GM18526 (cell line): ENCODE data around the gene BICD2.

Experiments used
- POLR2A ChIP-seq: IDR thresholded peaks from 3 replicates; pipeline ENCODE4 v1.6.1; 2011; ENCODE audit not compliant: insufficient read length; ENCODE audit errors: extremely low read depth

The BICD2 gene

DNA sequence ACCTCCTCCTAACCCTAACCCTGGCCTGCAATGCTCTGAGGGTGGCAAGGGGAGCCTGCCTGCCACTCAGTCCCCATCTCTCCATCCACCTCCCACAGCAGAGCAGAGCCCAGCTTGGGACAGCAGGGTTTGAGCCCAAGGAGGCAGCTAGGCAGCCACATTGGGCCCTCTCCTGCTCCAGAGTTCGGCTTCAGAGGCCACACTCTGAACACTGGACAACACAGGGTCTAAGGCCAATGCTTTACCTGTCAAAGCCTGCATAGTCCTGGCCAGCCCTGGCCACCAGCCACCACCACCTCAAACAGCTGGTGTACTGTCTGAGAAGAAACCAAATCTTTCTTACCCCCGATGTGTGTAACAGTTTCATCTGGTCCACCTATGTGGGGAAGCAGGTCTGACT is 5.2 kb downstream of the BICD2 start:
- no peak for TF ChIP-seq POLR2A

DNA sequence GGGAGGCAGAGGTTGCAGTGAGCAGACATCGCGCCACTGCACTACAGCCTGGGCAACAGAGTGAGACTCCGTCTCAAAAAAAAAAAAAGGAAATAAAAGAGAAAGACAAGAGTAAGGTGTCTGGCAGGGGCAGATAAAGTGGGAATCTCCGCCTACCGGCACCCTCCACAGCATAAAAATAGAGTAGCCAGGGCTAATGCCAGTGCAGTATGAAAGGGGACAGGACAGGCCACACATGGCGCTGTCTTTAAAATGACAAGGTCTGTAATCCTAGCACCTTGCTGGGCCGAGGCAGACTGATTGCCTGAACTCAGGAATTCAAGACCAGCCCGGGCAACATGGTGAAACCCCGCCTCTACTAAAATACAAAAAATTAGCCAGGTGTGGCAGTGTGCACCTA is 7.8 kb downstream of the BICD2 start:
- TF ChIP-seq POLR2A: no peak

- TF ChIP-seq POLR2A: no peak
Measured at GRCh38 chr9:92754091-92754745, 10.4 kb downstream of the BICD2 start.

- TF ChIP-seq POLR2A: no peak
Measured at GRCh38 chr9:92752812-92753404, 11.7 kb downstream of the BICD2 start.

DNA sequence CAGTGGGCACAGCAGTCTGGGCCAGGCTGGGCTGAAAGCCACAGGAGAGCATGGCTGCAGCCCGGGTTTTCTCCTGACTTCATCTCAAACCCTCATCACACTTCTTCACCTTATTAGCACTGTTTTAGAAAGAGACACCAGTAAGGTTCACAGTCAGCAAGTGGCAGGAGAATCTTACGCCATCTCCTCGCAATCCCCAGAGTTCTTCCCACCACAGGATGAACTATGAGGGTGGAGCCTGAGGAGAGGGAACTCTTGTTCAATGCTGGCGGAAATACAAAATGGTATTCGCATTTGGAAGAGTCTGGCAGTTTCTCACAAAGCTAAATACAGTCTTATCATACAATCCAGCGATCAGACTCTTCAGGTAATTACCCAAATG is 14.7 kb downstream of the BICD2 start:
- TF ChIP-seq POLR2A: no peak

DNA sequence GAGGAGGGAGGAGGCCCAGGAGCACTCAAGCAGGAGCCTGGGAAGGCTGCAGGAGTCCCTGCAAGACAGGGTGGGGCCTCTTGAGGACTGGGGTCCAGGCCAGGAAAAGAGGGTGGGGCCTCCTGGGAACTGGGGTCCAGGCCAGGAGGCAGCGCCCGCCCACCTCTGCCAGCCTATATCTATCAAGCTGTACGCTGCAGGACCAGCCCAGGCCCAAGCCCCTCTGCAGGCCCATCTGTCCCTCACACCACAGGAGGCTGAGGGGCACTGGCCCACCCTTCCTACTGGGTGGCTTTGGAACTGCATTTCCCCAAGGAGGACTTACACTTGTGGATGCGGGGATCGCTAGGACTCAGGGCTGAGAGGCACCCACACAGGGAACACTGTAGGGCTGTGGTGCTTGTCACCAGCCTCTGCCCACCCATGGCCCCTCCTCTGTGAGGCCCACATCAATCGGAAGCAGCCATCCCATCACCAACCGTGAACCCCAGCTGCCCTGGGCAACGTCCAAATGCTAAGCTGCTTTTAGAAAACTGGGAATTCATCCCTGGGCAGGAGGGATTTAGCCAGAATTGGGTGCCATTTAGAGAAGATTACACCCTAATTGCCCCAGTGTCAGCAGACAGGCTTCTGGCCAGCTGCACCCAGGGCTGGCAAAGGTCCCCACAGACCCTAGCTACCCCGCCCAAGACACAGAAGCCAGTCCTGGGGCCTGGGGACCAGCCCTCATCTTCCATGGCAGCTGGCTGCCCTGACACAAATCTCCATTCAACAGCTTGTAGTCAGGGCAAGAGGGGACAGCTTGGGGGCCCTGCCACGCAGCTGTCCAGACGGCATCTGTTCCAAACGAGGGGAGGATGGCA is 15.3 kb downstream of the BICD2 start:
- TF ChIP-seq POLR2A: no peak

- TF ChIP-seq POLR2A: no peak
Measured at GRCh38 chr9:92748233-92748497, 16.5 kb downstream of the BICD2 start.

- TF ChIP-seq POLR2A: no peak
Measured at GRCh38 chr9:92747459-92748232, 17.0 kb downstream of the BICD2 start.

DNA sequence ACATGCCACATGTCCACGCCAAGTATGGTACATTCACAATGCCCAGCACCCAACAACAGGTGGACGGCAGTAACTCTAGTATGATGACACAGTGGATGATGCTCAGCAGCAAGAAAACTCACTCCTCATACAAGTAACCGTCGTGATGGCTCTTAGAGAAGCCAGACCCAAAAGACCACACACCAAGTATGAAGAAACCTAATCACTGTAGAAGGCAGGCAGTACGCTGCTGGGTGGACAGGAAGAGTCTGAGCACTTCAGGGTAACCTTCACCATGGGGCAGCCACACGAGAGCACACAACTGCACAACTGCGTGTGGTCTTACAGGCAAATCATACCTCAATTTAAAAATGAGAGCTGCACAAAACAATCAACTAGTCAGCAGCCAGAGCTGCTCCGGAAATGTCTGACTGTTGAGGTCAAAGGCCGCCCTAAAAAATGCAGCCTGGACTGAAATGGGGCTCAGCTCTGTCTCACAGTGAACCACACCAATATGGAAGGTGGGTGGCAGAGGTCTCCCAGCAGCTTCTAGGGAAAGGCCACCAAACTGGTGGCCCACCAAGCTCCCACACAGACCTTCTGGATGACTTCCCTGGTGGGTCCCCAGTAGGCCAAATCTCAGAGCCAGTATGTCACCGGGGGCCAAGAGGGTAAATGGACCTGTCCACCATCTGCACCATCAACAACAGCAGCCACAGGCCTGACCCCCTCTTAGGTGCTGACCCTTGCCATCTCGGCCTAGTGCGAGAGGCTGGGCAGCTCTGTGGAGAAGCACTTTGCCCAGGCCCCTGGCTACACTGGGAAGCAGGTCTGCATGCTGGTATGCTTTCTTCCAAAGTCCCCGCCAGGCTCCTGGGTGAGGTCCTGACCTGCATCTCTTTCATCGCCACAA is 17.8 kb downstream of the BICD2 start:
- TF ChIP-seq POLR2A: no peak

GRCh38 chr9:92745881-92746280 is 18.8 kb downstream of the BICD2 start:
- no peak for TF ChIP-seq POLR2A

DNA sequence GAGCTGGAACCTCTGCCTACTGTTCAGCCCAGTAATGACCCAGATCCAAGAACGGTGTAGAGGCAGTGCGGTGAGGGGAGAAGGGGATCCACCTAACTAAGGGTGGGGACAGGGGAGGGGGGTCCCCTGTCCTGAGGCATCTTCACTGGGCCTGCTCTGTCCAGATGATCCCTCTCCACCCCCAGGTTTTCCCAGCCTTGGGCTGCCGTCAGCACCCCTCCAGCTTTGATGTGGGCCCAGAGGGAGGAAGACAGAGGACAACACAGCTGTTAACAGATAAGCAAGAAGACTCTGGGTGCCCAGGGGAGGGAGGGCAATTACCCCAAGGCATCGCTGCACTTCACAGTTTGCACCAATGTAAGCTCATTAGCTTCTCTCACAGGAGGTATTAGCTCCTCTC is 19.3 kb downstream of the BICD2 start:
- TF ChIP-seq POLR2A: no peak

DNA sequence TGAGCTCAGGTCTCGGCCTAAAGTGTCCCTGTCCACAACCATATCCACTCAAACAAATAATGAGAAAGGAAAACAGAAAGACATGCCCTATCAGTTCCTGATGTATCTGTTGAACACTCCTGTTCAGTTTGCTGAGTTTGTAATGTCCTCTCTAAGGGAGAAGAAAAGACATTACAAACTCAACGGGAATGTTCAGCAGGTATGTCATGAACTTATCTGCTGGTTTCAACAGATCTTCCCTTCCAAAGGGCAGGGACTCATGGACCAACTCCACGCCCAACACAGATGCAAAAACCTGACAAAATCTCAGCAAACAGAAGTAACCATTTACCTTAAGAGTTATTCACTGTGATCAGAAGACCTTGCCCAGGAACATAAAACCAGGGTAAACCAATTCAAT is 23.7 kb downstream of the BICD2 start:
- TF ChIP-seq POLR2A: no peak

GRCh38 chr9:92740446-92740961 is 24.1 kb downstream of the BICD2 start:
- no peak for TF ChIP-seq POLR2A

DNA sequence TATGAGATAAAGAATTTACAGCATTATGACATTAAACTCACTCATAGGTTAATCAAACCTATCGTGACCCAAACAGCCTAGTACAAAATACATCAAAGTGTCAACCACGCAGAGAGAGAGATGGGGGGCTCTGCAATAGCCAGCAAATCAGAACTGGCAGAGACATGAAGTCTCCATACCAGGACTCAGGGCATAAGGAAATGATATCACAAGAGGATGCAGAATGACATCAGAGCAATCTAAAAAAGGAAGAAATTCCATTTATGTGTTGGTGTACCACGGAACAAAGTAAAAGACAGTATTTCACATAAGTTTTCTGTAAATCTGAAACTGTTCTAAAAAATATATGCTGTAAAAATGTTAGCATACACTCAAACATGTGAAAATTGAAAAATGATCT is 24.6 kb downstream of the BICD2 start:
- TF ChIP-seq POLR2A: no peak

DNA sequence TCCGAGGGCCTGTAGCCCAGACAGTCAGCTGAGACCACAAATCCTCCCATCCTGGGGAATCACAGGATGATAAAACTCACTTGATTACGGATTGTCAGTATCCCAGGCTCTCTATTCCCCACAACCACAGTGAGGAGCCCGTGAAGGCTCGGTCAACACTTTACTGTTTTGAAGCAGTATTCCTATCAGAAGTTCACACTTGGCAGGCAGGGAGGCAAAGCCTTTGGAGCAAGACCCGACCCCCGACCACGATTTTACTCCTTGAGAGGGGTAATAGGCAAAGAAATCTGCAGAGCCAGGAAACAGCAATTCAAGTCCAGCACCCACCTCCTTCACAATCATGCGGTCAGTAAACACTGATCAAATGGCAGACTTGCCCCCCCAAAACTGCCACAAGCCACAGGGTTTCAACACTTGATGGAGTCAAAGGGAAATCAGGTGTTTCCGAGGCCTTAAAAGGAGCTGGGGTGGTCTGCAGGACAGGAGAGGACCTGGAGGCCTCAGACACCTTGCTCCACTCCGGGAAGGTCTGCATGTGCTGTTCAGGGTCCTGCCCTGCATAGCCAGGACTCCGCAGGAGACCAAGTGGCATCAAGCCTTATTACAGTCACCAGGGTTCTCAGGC is 25.2 kb downstream of the BICD2 start:
- no peak for TF ChIP-seq POLR2A

DNA sequence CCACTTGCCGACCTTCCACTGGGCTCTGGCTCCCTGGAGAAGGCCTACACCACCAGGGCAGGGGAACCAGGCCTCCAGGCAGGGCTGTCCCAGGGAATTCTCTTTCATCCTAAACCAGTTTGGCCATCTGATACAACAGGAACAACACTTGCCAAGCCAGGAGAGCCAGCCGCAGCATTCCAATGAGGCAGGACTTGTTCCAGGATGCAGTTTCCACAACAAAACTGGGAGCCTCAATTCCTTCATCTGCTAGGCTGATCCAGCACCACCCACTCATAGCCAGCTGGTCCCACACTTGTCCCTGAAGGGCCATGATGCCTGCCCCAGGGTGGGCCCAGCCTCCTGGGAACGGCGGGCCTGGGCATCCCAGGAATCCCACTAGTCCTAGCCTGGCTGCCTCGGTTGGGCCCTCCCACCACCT is 26.0 kb downstream of the BICD2 start:
- no peak for TF ChIP-seq POLR2A
